ENCODE measurements around the gene RCOR1. TPM values are rescaled to one million over a fixed set of nuclear protein-coding genes. Genes with fewer than 3 reads are reported as not detected.

The RCOR1 gene
- total RNA-seq, 1 experiment from 2014 or later = 34.1 TPM

GRCh38 chr14:102652194-102652593 is 59.7 kb downstream of the RCOR1 start:
- peak overlapping the region; percentile 57 for H3K27ac ChIP-seq (ENCODE audit: insufficient read length, low read depth, low read length)
- no peak overlapping the region for H2BK5ac ChIP-seq (ENCODE audit: insufficient read length, low read length)
- no peaks in the 10 kb centered on the region for H3K9me3 ChIP-seq (ENCODE audit: control insufficient read depth, low read depth, low read length)
- no peak overlapping the region for H2BK12ac ChIP-seq (ENCODE audit: insufficient read length, low read depth, low read length)
- peaks cover 3 to 6% (median 4%) of the 10 kb centered on the region in 3 experiments; a peak in 5 of 7 replicates for H3K36me3 Mint-ChIP-seq (ENCODE audit: insufficient read depth in 1 of 3, low read depth in 3 of 3)
- H3K4me2 ChIP-seq (ENCODE audit: insufficient read depth, insufficient read length, low read length) = no peak overlapping the region
- DNase-seq = no peak
- WGBS (ENCODE audit: extremely low coverage, insufficient read length, low lambda C conversion rate) = no CpG with 5 or more reads among the region's 3 CpGs
- no peak overlapping the region for H2AFZ ChIP-seq (ENCODE audit: low read length)
- no peak overlapping the region for H3K18ac ChIP-seq (ENCODE audit: insufficient read length, low read depth, low read length)
- TF ChIP-seq CTCF (conservative IDR thresholded peaks at IDR 0.05) = no peak
- H4K5ac ChIP-seq (ENCODE audit: insufficient read length, low read depth, low read length) = no peak overlapping the region
- no peaks in the 10 kb centered on the region for H4K20me1 ChIP-seq (ENCODE audit: control insufficient read depth, insufficient read depth, insufficient read length)
- H3K9me3 Mint-ChIP-seq = peaks cover 0 to 4% of the 10 kb centered on the region in 2 experiments; a peak in 3 of 5 replicates
- H3K79me2 ChIP-seq (ENCODE audit: insufficient read depth, low read length) = peaks cover 13% of the 10 kb centered on the region; the same call in 1 of the 2 replicates
- no peak overlapping the region for H2BK15ac ChIP-seq (ENCODE audit: low read depth, low read length)
- H3K4me3 Mint-ChIP-seq = no peak overlapping the region
- no peak overlapping the region for H4K8ac ChIP-seq (replicated peaks; ENCODE audit: insufficient read length, low read depth, low read length)
- H3K79me1 ChIP-seq (ENCODE audit: insufficient read depth, low read depth, low read length, poor library complexity, severe bottlenecking) = peaks cover 11% of the 10 kb centered on the region
- no peaks in the 10 kb centered on the region for H3K27me3 ChIP-seq (ENCODE audit: insufficient read depth, low read length)
- H3K4me1 ChIP-seq (ENCODE audit: insufficient read depth, low read length) = no peaks in the 10 kb centered on the region; the same call in 1 of the 2 replicates
- H3K4ac ChIP-seq (ENCODE audit: low read depth, low read length) = no peak overlapping the region
- no peak overlapping the region for H3K56ac ChIP-seq (ENCODE audit: insufficient read length, low read depth, low read length)
- H4K91ac ChIP-seq (ENCODE audit: insufficient read length, low read depth, low read length) = no peak overlapping the region
- no peak overlapping the region for H2BK120ac ChIP-seq (ENCODE audit: low read depth, low read length, poor library complexity, severe bottlenecking)
- H3K9ac ChIP-seq (ENCODE audit: extremely low read depth, insufficient read length, low read length) = no peak overlapping the region
- H2AK5ac ChIP-seq (ENCODE audit: insufficient read length, low read length) = no peak overlapping the region
- peaks cover 26 to 30% of the 10 kb centered on the region in 2 experiments for H3K4me1 Mint-ChIP-seq
- H3T11ph ChIP-seq (ENCODE audit: low read length) = no peak overlapping the region
- no peak overlapping the region for H3K14ac ChIP-seq (ENCODE audit: insufficient read depth, low read length)
- peak overlapping the region; percentile 2 to 44 (median 19); a peak in 4 of 7 replicates for H3K27ac Mint-ChIP-seq
- no peaks in the 10 kb centered on the region for H3K23me2 ChIP-seq (ENCODE audit: insufficient read length, low read depth, low read length, poor library complexity, severe bottlenecking)
- no peaks in the 10 kb centered on the region for H3K27me3 Mint-ChIP-seq (ENCODE audit: low read depth)
- H3K23ac ChIP-seq (ENCODE audit: insufficient read length, low read depth, low read length) = no peak overlapping the region
- H2BK20ac ChIP-seq (ENCODE audit: low read depth, low read length, poor library complexity, severe bottlenecking) = no peak overlapping the region
